A204.1 (cell line): ENCODE measurements around the gene HDGF.
"Not testable (repeated sequence)": the region's sequence is repeated elsewhere in the genome, so short reads cannot be mapped to it uniquely, and the experiment has no call there.

ENCODE experiments used
- FAIRE-seq: peaks from 2 replicates; lab custom pipeline; 2012; peaks lifted over from hg19 to GRCh38; lab: Jason Lieb, UNC

HDGF gene

DNA sequence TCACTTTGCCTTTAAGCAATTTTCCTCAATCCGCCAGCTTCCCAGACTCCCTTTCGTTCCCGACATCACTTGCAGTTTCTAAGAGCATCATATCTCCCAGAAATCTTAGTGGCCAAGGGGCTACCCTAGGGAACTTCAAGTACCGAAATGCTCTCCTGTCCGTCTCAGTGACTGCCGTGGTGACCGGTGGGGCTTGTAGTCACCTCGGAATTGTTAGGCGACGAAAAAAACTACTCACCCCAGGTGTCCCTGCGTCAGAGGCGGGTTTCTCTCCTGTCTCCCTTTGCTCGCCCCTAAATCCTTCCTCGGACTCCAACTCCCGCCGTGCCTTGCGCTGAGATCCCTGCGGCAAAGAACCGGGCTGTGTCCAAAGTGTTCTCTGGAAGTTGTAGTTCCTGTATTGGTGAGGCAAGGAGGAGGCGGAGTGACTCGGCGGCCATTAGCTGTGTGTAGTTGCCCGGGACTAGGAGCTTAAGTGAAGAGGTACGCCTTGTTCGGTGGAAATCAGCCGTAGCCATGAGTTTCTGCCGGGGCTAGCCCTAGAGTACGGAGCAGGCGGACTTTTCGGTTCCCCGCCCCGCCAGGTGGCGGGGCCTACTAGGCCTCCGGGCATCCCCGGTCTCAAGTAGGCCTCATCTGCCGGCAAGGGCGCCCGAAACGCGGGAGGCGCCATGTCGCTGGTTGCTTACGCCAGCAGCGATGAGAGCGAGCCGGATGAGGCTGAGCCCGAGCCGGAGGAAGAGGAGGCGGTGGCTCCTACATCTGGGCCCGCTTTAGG is 15.8 kb upstream of the HDGF start, which contains the start of gene PRCC:
Gene PRCC (plus strand): TSS at position 435 of the 778 bp plus-strand sequence. CDS start 237 bp downstream, at position 672.
- peak; percentile 98 for FAIRE-seq

DNA sequence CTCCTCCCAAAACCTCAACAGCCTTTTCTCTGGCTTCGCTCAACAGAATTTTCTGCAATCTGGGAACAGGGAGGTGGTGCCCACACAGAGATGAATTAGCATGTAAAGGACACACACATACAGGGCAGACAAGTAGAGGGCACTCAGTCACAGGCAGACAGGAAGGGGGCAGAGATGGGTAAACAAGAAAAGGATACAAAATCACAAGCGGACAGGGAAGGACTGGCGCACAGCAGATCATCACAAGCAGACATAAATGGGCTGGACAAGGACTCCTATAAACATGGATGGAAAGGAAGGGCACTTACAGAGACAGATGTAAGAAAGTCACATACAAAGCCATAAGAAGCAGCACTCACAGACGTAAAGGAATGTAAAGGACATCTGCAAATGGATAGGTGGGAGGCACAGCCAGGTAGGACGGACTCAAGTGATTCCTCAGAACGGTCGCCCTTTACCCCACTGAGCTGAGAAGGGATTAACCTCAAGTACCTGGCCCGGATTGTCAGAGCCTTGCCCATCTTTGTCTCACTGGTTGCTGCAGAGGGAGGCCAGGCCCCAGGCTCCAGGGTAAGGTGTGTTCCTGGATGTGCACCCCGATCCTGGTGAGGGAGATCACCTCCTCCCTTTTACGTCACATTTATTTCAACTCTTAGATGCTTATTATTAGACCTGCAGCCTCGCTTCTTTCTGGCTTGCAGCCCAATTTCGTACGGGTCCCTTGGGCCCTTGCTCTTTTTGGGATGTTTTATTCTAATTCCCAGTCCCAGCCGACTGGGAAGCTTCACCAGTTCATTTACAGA is 15.0 kb upstream of the HDGF start:
- FAIRE-seq: no peak

DNA sequence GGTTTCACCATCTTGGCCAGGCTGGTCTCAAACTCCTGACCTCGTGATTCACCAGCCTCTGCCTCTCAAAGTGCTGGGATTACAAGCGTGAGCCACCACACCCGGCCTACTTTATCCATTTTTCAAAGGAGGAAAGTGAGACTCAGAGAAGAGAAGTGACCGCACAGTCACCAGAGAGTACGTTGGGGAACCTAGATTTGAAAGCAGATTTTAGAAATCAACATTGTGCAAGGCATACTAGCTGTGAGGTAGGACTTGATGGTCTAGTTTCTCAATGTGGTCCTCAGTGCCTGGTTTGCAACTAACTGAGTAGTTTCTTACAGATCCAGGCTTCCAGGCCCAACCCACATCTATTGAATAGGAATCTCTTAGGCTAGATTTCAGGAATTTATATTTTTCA is 14.2 kb upstream of the HDGF start:
- no peak for FAIRE-seq

DNA sequence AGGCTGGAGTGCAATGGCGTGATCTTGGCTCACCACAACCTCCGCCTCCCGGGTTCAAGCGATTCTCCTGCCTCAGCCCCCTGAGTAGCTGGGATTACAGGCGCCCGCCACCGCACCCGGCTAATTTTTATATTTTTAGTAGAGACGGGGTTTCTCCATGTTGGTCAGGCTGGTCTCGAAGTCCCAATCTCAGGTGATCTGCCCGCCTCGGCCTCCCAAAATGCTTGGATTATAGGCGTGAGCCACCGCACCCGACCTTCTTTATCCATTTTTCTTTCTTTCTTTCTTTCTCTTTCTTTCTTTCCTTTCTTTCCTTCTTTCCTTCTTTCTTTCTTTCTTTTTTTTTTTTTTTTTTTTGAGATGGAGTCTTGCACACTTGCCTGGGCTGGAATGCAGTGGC is 13.7 kb upstream of the HDGF start:
- not testable (repeated sequence) for FAIRE-seq

DNA sequence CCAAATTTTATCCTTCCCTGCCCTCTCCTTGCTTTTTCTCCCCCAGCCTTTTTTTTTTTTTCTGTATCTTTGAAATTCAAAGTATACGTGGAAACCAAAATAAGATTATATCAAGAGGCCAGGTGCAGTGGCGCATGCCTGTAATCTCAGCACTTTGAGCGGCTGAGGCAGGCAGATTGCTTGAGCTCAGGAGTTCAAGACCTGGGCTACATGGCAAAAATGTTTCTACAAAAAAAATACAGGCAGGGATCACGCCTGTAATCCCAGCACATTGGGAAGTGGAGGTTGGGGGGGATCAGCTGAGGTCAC is 9.3 kb upstream of the HDGF start:
- FAIRE-seq: no peak

DNA sequence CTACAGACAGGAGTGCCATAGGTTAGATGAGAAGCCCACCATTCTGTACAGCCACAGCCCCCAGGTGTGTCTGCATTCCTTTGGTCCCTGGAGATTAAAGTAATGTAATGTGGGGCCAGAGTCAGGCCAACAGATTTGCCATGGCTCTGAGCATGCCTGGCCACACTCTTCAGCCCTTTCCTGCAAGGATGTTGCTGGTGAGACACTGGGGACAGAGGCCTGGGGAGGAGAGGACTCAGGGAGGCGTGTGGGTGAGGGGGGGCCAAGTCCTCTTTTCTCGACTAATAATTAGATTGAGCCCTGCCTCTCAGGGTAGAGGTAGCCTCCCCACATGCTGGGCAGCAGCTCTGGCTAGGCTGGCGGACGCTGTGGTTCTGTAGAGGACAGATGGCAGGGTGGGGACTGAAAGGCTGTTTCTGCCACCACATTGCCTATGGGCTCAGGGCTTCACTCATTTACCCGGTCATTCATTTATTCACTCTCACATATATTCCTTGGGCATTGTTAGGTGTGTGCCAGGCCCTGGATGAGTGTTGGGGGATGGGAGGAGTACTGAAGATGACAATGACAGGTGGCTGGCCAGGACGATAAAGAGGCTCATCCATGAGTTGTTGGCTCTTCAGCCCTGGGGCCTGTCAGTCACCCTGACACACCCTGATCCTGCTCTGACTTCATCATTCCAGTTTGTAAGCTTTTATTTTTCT is 8.8 kb upstream of the HDGF start:
- FAIRE-seq: no peak

DNA sequence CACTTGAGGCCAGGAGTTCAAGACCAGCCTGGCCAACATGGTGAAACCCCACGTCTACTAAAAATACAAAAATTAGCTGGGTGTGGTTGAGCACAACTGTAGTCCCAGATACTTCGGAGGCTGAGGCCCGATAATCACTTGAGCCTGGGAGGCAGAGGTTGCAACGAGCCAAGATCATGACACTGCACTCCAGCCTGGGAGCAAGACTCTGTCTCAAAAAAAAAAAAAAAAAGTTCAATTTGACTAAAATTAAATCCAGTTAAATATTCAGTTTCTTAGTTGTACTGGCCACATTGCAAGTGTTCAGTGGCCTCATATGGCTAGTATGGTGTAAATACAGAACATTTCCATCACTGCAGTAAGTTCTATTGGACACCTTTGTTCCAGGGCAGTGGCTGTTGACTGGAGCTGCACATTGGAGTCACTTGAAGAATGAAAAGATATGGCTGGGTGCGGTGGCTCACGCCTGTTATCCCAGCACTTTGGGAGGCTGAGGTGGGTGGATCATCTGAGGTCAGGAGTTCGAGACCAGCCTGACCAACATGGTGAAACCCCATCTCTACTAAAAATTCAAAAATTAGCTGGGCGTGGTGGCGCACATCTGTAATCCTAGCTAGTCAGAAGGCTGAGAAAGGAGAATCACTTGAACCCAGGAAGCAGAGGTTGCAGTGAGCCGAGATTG is 6.2 kb upstream of the HDGF start:
- not testable (repeated sequence) for FAIRE-seq

DNA sequence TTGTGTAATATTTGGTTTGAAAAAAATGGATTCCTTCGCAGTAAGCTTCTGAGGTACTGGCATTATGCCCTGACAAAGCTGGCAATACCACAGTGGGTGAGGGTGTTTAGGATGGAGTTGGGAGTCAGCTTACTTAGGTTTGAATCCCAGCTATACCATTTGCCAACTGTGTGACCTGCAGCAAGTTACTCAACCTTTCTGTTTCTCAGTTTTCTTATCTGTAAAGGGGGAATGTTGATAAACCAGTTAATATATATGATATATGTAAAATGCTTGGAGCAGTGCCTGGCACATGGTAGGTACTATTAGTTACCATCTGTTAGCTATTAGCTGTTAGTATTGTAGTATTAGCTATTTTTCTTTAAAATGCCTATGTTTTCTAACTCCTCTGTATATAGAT is 4.9 kb upstream of the HDGF start:
- FAIRE-seq: no peak

DNA sequence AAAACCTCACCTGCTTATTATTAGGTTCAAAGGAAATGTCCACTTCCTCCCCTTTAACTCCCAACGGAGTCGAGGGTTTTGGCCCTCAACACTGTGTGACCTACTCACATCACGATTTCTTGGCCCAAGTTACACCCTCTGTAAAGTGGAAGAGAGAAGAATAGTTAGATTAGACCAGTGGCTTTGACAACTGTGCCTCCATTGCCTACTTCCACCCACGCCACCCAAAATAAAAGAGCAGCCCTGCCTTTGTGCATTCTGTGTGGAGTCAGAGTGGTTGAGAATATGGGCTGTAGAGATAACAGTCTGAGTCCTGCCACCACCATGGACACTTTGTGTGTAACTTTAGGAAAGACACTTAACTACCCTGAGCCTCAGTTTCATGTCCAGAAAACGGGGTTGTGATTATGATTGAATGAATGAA is 4.1 kb upstream of the HDGF start:
- FAIRE-seq: no peak

DNA sequence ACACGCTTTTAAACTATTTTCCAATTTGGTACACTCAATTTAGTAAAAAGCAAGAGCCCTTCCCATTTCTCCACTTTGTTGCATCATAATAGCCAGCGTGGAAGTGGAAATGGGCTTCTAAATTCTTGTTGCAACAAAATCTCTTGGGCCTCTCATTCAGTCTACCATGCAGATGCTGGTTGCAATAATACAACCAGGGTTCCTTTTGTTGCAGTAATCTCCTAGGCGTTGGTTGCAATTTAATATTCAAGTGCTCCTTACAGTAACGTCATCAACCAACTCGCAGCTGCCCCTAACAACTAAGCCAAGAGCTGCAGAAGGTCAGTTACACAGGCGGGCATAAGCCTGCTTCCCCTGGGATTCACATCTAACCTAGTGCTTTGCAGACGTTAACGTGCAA is 2.7 kb upstream of the HDGF start:
- no peak for FAIRE-seq

DNA sequence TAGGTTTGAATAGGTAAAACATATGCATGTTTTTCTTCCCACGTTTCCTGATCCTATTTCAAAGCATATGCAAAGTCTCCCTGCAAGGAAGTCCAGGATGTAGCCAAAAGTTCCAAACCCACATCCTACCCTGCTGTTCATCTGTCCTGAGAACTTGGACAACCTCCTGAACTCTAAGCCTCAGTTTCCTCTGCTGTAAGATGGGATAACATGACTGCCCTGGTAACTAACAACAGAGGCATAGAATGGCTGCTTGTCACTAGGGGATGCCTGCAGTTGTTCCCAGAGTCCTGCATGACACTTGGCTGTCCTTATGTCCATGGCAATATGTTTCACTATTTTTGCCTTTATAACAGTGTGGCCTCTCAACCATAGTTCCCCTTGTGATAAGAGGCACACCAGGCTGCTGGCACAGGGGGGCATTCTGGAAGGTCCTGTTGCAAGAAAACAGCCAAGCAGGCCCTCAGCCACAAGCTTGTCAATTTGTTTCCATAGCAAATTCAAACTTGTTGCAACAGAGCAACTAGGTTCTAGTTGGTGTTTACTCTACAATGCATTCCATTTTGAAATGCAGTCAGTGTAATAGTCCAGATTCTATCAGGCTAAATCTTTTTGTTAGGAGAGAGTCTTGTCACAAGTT is 1.5 kb upstream of the HDGF start:
- no peak for FAIRE-seq

DNA sequence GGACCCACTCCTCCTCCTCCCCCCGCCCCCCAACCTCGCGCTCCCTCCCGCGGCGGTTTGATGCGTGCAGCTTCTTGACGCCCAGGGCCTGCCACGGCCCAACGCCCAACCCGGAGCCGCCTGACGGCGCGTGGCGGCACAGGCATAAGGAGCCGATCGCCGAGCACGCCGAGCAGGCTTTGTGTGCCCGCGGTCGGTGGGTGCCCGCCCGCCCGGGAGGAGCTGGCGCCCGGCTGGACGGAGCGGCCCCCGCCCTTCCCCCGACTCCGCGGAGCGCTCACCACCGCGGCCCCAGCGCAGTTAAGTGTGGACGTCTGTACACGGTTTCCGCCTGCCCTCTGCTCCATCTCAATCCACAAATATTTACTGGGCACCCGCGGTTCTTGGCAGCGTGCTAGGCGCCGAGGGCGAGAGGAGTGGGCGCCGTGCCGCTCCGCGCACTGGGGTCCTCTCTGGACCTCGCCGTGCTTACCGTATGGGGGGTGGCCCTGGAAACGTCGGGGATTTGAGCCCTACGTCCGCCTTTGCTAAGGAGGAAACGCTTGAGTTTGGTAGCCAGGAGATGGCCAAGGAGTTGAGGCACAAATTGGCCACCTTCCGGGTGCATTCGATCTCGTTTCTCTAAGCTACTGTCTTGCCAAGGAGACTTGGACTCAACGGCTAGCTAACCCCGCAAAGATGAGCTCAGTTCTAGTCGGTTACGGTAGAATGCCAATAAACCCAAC is 444 bp upstream of the HDGF start:
- no peak for FAIRE-seq

DNA sequence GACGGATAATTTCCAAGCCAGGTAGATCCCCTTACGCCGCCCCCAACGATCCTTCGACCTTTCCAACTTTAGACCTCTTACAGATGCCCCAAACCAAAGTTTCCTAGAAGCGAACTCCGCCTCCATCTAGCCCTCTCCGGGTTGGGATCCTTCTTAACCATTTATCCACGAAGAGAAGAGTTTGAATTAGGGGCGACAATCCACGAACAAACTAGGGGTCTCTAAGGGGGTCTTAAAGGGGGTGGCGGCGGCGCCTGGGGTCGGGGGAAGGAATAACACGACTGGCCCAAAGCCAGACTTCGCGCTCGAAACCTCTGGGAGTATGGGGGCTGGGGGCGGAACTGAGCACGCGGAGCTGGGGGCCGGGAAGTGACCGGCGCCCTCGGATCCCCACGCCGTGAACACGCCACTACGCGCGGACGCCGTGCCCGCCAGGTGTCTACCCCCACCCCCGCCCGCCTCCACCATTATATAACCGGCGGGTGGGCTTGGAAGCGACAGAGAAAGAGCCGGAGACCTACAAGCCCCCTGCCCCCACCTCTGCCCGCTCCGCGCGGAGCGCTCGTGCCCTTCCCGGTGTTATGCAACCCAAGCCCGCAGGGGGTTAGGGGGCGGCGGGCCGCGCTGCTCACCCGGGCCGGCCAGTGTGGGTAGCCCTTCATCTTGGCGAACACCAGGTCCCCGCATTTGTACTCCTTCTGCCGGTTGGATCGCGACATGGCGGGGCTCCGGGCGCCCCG is 594 bp downstream of the HDGF start:
- FAIRE-seq: no peak

DNA sequence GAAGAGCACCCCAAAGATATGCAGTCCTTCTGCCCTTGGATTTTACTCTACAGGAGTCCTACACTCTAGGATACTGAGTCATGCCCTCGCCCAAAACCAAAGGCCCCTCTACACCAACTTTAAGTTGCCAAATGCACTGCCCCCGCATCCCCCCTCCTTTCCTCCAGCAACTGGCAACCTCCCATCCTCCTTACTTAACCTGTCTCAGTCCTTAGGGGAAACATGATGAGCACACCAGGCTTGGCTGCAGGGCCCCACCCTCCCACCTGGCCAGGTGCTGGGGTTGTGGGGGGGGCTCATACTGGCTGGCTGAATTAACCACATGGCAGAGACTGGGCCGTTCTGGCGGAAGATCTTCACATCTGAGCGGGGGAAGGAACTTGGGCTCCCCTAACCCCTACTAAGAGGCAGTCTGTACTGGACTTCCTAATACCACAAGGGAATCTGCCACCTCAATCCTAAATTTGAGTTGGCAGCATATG is 1.2 kb downstream of the HDGF start:
- no peak for FAIRE-seq

DNA sequence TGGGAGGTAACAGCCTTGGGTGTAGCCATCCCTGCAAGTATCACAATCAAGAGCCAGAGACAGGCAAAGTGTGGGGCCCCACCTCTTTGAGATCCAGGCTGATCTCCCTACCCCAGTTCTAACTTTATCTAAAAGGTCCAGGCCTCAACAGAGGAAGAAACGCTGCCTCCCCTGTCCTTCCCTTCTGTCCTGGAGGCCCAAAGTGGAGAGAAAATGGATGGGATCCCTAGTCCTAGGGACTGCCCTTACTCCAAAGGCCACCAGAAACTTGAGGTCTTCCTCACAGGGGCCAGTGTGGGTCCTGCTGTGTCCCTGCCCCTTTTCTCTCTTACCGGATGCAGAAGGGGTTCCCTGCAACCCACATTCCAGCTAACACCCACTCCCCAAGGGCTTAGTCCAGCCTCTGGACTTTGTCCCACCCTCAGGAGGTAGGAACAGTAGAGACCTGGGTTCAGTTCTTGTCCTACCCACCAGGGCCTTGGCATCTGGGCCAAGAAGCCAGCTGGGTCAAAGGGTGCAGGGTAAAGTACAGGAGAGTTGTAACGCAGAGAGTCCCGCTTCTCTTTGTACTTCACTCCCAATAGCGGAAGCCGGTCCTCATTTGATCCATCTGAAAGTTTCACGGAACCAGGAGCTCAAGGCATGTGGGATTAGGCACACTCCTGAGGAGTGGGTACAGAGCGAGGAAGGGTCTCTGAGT is 1.9 kb downstream of the HDGF start:
- no peak for FAIRE-seq

DNA sequence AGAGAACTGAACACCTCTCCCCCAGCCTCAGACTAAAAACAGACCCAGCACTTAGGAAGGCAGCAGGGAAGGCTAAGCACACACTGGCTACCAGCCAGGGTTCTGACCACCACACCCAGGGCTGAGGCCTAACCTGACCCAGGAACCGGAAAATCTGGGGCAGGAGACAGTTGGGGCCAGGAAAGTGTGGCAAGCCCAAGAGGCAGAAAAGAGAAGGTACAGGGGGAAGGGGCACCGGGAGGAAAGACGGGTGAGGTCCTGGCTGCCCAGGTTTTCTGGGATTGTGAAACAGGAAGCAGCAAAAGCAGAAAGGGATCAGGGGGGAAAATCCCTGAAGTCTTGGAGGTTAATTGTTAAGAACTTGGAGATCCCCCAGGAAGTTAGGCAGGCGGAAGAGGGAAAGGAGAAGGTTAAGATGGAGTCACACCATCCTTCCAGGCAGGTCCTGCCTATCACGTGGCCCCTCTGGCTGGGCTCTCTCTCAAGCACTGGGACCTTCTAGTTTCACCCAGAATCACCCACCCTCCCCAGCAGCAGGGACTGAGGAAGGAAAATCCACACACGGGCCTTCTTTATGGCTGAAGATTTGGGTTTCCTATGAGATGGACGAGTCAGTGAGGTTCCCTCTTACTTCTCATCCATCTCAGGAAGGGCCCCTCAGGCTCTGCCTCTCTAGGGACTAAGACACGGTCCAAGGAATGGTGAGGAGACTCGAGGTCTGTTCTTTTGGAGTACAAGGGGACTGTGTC is 2.6 kb downstream of the HDGF start:
- no peak for FAIRE-seq

DNA sequence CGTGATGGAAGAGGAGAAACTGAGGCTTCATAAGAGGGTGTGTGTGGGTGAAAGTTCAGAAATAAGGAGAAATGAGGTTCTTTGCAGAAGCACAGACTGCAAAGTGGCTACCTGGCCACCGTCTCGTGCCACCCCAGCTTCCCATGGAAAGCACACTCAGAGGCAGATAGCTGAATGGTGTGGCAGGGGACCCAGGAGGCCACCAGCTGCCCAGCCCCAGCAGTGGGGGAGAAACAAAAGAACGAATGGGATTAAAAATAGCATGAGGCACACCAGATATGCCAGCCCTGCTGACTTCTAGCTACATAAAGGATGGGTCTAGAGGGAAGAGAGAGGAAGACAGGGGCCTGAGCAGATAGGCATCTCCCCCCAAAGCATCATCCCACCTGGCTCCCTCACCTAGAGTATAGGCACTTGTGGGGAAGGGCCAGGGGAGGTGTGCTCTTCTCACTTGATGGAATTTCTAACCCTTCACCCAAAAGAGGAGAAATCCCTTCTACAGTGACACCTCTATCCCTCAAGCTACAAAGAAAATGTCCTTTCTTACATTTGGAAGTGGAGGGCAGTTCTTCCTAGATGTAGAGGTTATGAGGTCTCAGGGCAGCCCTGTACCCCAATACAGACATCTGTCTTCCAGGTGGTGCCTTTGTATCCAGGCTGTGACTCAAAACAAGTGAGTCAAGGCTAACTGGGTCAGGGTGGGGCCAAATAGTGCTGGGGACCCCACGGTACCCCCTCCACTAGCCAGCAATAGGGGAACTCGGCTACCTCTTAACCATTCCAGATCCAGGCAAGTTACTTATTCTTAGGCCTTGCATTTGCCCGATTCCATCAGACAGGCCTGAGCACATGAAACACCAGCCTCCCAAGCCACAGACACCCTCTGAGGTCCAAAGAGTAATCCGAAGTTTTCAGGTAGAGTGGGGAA is 3.5 kb downstream of the HDGF start:
- FAIRE-seq: no peak
